ENCODE measurements around the gene PYDC1. TPM values are rescaled to one million over a fixed set of nuclear protein-coding genes. Genes with fewer than 3 reads are reported as not detected.
A peak's percentile ranks its signal among the peaks of the same experiment; 100 is the strongest.

Gene PYDC1
- total and polyA plus RNA-seq, 2 of the 13 experiments (the other 11 are each of a cell fraction or from before 2014, with no cell fraction given): not detected

- TF ChIP-seq TSC22D2 (CRISPR knock-in tag; IDR thresholded peaks at IDR 0.05; ENCODE audit: borderline replicate concordance) (no peak), SRSF4 (IDR thresholded peaks at IDR 0.05; ENCODE audit: low read depth, low read length, poor library complexity, severe bottlenecking) (no peak), NFKB2 (CRISPR knock-in tag; IDR thresholded peaks at IDR 0.05; ENCODE audit: borderline replicate concordance) (no peak), ARID4A (CRISPR knock-in tag; IDR thresholded peaks at IDR 0.05; ENCODE audit: borderline replicate concordance) (peak; percentile 2; the same call in 1 of the 2 replicates), ZNF609 (CRISPR knock-in tag; IDR thresholded peaks at IDR 0.05; ENCODE audit: borderline replicate concordance) (no peak), MATR3 (CRISPR knock-in tag; IDR thresholded peaks at IDR 0.05) (no peak), CREBL2 (CRISPR knock-in tag; IDR thresholded peaks at IDR 0.05; ENCODE audit: borderline replicate concordance) (peak; percentile 55; the same call in 1 of the 2 replicates), SMAD1 (CRISPR knock-in tag; IDR thresholded peaks at IDR 0.05; ENCODE audit: borderline replicate concordance, low read depth) (0 out of 2 replicates have a peak, but pooled peaks have one; percentile 20), ZNF646 (CRISPR knock-in tag; IDR thresholded peaks at IDR 0.05) (0 out of 2 replicates have a peak, but pooled peaks have one; percentile 58), FOXC1 (CRISPR knock-in tag; IDR thresholded peaks at IDR 0.05; ENCODE audit: borderline replicate concordance) (peak; percentile 44; the same call in 1 of the 2 replicates)
Observed at GRCh38 chr16:31201582-31202413, 15.1 kb downstream of the PYDC1 start (continued).

Data from HepG2 (cell line).